HL-60 (cell line): ENCODE data around the gene MALRD1.

Experiments used
- DNase-seq, 2 experiments: peaks; one replicate each; pipeline ENCODE4 v3.0.0-alpha.2; 2010 to 2020; ENCODE audit warnings: low read depth in 1 of 2, low spot score in 1 of 2
- H3K27ac ChIP-seq: fragments of 250-450 bp; sonication (Bioruptor Pico); replicated peaks from 2 replicates; pipeline ENCODE4 v1.5.1; 2020; ENCODE audit warnings: mild to moderate bottlenecking, moderate library complexity
- H3K27me3 ChIP-seq: fragments of 250-450 bp; sonication (Bioruptor Pico); 2 replicates; pipeline ENCODE4 v1.5.1; 2021; ENCODE audit warnings: mild to moderate bottlenecking, moderate library complexity; ENCODE audit not compliant: insufficient read depth, poor library complexity, severe bottlenecking
- H3K4me3 ChIP-seq: replicated peaks from 2 replicates; pipeline ENCODE4 v1.5.1; 2011; ENCODE audit warnings: mild to moderate bottlenecking, control low read depth, low read length; ENCODE audit not compliant: insufficient read depth
- GABPA ChIP-seq: IDR thresholded peaks from 2 replicates; pipeline ENCODE4 v1.6.1; 2012; ENCODE audit warnings: low read depth
- POLR2AphosphoS5 ChIP-seq: IDR thresholded peaks from 2 replicates; pipeline ENCODE4 v1.6.1; 2012; ENCODE audit warnings: low read depth
- SPI1 ChIP-seq: IDR thresholded peaks from 2 replicates; pipeline ENCODE4 v1.6.1; 2012; ENCODE audit warnings: low read depth, mild to moderate bottlenecking, borderline replicate concordance
- TF ChIP-seq, protein P1 (sequence below): IDR thresholded peaks from 2 replicates; pipeline ENCODE4 v1.6.1; 2012; ENCODE audit warnings: low read depth; ENCODE audit not compliant: insufficient replicate concordance
- TF ChIP-seq, protein P2 (sequence below): IDR thresholded peaks from one replicate; pipeline ENCODE4 v1.5.1; 2011; ENCODE audit warnings: low read length, control low read depth, inconsistent platforms; ENCODE audit not compliant: insufficient read depth

Gene MALRD1

DNA sequence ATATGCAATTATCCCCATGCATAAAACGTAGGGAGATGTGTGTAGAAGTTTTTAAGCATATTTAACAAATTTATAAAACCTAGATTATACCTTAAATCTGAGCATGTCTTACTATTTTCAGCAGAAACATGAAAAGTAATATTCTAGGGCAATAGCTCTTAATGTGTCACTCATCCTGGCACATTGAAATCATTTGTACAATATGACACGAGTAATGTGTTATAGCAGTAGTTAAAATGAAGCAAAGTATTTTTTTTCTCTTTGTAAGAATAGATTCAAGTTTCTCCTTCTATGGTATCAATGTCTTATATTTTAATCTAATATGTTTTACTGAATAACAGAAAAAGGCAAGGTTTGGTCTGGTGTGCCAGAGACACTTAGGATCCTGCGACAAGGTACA is 492.7 kb downstream of the MALRD1 start:
- H3K27ac ChIP-seq, result no peak overlapping the region
- TF ChIP-seq, protein P1, sequence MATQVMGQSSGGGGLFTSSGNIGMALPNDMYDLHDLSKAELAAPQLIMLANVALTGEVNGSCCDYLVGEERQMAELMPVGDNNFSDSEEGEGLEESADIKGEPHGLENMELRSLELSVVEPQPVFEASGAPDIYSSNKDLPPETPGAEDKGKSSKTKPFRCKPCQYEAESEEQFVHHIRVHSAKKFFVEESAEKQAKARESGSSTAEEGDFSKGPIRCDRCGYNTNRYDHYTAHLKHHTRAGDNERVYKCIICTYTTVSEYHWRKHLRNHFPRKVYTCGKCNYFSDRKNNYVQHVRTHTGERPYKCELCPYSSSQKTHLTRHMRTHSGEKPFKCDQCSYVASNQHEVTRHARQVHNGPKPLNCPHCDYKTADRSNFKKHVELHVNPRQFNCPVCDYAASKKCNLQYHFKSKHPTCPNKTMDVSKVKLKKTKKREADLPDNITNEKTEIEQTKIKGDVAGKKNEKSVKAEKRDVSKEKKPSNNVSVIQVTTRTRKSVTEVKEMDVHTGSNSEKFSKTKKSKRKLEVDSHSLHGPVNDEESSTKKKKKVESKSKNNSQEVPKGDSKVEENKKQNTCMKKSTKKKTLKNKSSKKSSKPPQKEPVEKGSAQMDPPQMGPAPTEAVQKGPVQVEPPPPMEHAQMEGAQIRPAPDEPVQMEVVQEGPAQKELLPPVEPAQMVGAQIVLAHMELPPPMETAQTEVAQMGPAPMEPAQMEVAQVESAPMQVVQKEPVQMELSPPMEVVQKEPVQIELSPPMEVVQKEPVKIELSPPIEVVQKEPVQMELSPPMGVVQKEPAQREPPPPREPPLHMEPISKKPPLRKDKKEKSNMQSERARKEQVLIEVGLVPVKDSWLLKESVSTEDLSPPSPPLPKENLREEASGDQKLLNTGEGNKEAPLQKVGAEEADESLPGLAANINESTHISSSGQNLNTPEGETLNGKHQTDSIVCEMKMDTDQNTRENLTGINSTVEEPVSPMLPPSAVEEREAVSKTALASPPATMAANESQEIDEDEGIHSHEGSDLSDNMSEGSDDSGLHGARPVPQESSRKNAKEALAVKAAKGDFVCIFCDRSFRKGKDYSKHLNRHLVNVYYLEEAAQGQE, result no peak
- TF ChIP-seq, protein P2, sequence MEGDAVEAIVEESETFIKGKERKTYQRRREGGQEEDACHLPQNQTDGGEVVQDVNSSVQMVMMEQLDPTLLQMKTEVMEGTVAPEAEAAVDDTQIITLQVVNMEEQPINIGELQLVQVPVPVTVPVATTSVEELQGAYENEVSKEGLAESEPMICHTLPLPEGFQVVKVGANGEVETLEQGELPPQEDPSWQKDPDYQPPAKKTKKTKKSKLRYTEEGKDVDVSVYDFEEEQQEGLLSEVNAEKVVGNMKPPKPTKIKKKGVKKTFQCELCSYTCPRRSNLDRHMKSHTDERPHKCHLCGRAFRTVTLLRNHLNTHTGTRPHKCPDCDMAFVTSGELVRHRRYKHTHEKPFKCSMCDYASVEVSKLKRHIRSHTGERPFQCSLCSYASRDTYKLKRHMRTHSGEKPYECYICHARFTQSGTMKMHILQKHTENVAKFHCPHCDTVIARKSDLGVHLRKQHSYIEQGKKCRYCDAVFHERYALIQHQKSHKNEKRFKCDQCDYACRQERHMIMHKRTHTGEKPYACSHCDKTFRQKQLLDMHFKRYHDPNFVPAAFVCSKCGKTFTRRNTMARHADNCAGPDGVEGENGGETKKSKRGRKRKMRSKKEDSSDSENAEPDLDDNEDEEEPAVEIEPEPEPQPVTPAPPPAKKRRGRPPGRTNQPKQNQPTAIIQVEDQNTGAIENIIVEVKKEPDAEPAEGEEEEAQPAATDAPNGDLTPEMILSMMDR, result no peak
- no peak for TF ChIP-seq GABPA
- TF ChIP-seq SPI1, result no peak
- TF ChIP-seq POLR2AphosphoS5, result no peak
- no peak overlapping the region for H3K4me3 ChIP-seq
- H3K27me3 ChIP-seq, result no peaks in the 10 kb centered on the region
- DNase-seq, result no peak

DNA sequence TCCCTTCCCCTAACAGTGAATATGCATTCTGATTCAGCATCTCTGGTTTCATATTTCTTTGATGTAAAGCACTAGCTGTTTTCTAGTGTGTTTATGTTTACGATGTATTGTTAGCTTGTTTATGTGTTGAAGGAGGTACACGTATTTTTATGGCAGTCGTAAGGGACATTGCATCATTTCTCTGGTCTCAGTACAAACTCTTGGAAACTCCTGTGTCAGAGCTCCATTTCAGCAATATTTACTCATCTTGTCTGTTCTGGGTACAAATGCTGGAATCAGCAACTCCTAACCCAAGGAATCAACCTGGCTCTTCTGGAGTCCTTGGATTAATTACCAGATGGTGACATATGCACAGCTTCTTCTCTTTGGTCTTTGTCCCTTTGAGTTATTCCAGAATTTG is 497.6 kb downstream of the MALRD1 start:
- Histone ChIP-seq H3K27me3 (no peaks in the 10 kb centered on the region), H3K4me3 (no peak overlapping the region), H3K27ac (no peak overlapping the region)
- TF ChIP-seq, protein P1, result no peak
- TF ChIP-seq, protein P2, result no peak
- TF ChIP-seq SPI1 (no peak), GABPA (no peak), POLR2AphosphoS5 (no peak)
- no peak for DNase-seq

DNA sequence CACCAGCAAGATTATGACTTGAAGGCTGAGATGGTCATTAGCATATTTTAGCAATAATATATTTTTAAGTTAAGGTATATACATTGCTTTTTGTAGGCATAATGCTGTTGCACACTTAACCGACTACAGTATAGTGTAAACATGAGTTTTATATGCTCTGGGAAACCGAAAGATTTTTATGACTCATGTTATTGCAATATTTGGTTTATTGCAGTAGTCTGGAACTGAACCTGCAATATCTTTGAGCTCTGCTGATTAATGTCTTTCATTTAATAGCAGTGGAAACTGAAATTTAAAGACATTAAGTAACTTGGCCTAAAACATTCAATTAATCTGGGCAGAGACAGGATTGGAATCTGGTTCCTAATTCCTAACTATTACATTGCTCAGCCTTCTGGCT is 500.9 kb downstream of the MALRD1 start:
- H3K27me3 ChIP-seq, result no peaks in the 10 kb centered on the region
- H3K27ac ChIP-seq, result no peak overlapping the region
- no peak overlapping the region for H3K4me3 ChIP-seq
- no peak for DNase-seq
- TF ChIP-seq, protein P2, result no peak
- TF ChIP-seq SPI1, result no peak
- no peak for TF ChIP-seq GABPA
- TF ChIP-seq, protein P1, result no peak
- no peak for TF ChIP-seq POLR2AphosphoS5
